ENCODE data around the gene KRTAP10-2.

- no peak for TF ChIP-seq CTCF (IDR thresholded peaks at IDR 0.05)
- TF ChIP-seq POLR2A (IDR thresholded peaks at IDR 0.05) = no peak
These were observed 44.9 kb upstream of the KRTAP10-2 start for GRCh38 chr21:44596068-44596725.
